H1 (cell line): ENCODE measurements around the gene ZC2HC1C. TPM values are rescaled to one million over a fixed set of nuclear protein-coding genes. Genes with fewer than 3 reads are reported as not detected.

Source experiments
- HDAC2 ChIP-seq, 2 experiments: fragments of 300-600 bp in 1 of 2; sonication (generic) in 1 of 2; IDR thresholded peaks; 2 replicates each; pipeline ENCODE4 v1.6.1; 2011 to 2012; ENCODE audit warnings: low read depth in 2 of 2, low read length in 2 of 2, mild to moderate bottlenecking in 2 of 2, moderate library complexity in 2 of 2, borderline replicate concordance in 1 of 2, inconsistent platforms in 1 of 2
- SP4 ChIP-seq: IDR thresholded peaks from 2 replicates; pipeline ENCODE4 v1.6.1; 2012; ENCODE audit warnings: low read length, inconsistent platforms
- TBP ChIP-seq: IDR thresholded peaks from 2 replicates; pipeline ENCODE4 v1.6.1; 2011; ENCODE audit warnings: low read depth, low read length, improper control_type of control experiment
- polyA plus RNA-seq, 7 experiments: library from polyadenylated mRNA; depleted of rRNA in 3 of 7; stranded (reverse) in 5 of 7; unstranded in 2 of 7; fragments of >200 nt in 5 of 7; fragments of 200-250 nt in 2 of 7; gene quantifications; 1 replicate in 5 of 7; 2 replicates in 1 of 7; 4 replicates in 1 of 7; pipeline versions ENCODE4 v1.2.1 to v1.2.3, GENCODE V29; 2011 to 2013; ENCODE audit warnings: missing spikeins in 2 of 7, mixed read lengths in 2 of 7
- total RNA-seq: library from RNA; stranded (reverse); fragmentation: NEBNext Ultra II Directional; extraction: Animal tissue kit (Norgen Biotek cat#: 25700); gene quantifications from 2 replicates; pipeline ENCODE4 v1.2.1, GENCODE V29; 2021

Gene ZC2HC1C
- total and polyA plus RNA-seq, 2 of the 8 experiments (the other 6 are each of a cell fraction or from before 2014, with no cell fraction given): 0.57 to 1.2 TPM

GRCh38 chr14:75047506-75047905 lies 21.9 kb upstream of the ZC2HC1C start (continued):
- TF ChIP-seq TBP: no peak
- TF ChIP-seq HDAC2 (IDR thresholded peaks at IDR 0.05; ENCODE audit: borderline replicate concordance in 1 of 2, low read depth in 2 of 2, low read length in 2 of 2): no peak
- no peak for TF ChIP-seq SP4
